Esophagus squamous epithelium (tissue), 5 donors: ENCODE measurements around the gene SERPING1. TPM values are rescaled to one million over a fixed set of nuclear protein-coding genes. Genes with fewer than 3 reads are reported as not detected.

ENCODE experiments used
- DNase-seq: peaks from one replicate; lab custom pipeline; 2025; lab: John Stamatoyannopoulos, UW
- H3K27ac ChIP-seq, 4 donors: fragments of 200-600 bp; sonication (generic); one replicate each; pipeline ENCODE4 v1.5.1; 2016 to 2019; ENCODE audit warnings: mild to moderate bottlenecking in 1 of 4
- H3K27me3 ChIP-seq, 4 donors: fragments of 200-600 bp; sonication (generic); 1 replicate in 3 of 4; 2 replicates in 1 of 4; pipeline versions ENCODE4 v1.5.1 to v1.6.0; 2017 to 2021; ENCODE audit warnings: antibody characterized with exemption in 1 of 4
- H3K36me3 ChIP-seq, 3 donors: fragments of 200-600 bp; sonication (generic); one replicate each; pipeline ENCODE4 v1.5.1; 2016 to 2019
- H3K4me1 ChIP-seq, 3 donors: fragments of 200-600 bp; sonication (generic); one replicate each; pipeline ENCODE4 v1.5.1; 2017 to 2019
- H3K4me3 ChIP-seq, 4 donors: fragments of 200-600 bp; sonication (generic); 1 replicate in 3 of 4; 2 replicates in 1 of 4; pipeline ENCODE4 v1.5.1; 2016 to 2019; ENCODE audit warnings: mild to moderate bottlenecking in 2 of 4, moderate library complexity in 1 of 4
- H3K9me3 ChIP-seq, 3 donors: fragments of 200-600 bp; sonication (generic); one replicate each; pipeline ENCODE4 v1.5.1; 2016 to 2019
- POLR2A ChIP-seq, 4 donors: fragments of 450-650 bp; IDR thresholded peaks; one replicate each; pipeline ENCODE4 v1.6.1; 2017; ENCODE audit warnings: antibody characterized with exemption in 4 of 4, mild to moderate bottlenecking in 4 of 4, moderate library complexity in 3 of 4
- WGBS, 2 donors: methylation state at CpG; one replicate each; pipeline ENCODE4 v1.1.5; 2018; 5-methylcytosine and 5-hydroxymethylcytosine counted together
- intact Hi-C: fragments of 100-400 bp; cut with DNase I; formaldehyde crosslinking; loops from one replicate; pipeline ENCODE4 v1.15.0; 2022
- total RNA-seq, 4 donors: library from RNA; depleted of rRNA; stranded (reverse); fragments of >200 nt; gene quantifications; one replicate each; pipeline ENCODE4 v1.1.0, GENCODE V29; 2016
- TF ChIP-seq, protein P1 (sequence below), 6 experiments: fragments of 450-650 bp in 4 of 6; fragments of 200-600 bp in 2 of 6; sonication (generic) in 2 of 6; IDR thresholded peaks; one replicate each; pipeline ENCODE4 v1.5.1; 2016 to 2019; ENCODE audit warnings: antibody characterized with exemption in 6 of 6, mild to moderate bottlenecking in 4 of 6, moderate library complexity in 4 of 6
- donor health status: DM: yes; HTN: yes; CAD: no.

SERPING1 gene
- total RNA-seq, 4 donors from 2014 or later = 9.6 to 376 (median 78.4) TPM

DNA sequence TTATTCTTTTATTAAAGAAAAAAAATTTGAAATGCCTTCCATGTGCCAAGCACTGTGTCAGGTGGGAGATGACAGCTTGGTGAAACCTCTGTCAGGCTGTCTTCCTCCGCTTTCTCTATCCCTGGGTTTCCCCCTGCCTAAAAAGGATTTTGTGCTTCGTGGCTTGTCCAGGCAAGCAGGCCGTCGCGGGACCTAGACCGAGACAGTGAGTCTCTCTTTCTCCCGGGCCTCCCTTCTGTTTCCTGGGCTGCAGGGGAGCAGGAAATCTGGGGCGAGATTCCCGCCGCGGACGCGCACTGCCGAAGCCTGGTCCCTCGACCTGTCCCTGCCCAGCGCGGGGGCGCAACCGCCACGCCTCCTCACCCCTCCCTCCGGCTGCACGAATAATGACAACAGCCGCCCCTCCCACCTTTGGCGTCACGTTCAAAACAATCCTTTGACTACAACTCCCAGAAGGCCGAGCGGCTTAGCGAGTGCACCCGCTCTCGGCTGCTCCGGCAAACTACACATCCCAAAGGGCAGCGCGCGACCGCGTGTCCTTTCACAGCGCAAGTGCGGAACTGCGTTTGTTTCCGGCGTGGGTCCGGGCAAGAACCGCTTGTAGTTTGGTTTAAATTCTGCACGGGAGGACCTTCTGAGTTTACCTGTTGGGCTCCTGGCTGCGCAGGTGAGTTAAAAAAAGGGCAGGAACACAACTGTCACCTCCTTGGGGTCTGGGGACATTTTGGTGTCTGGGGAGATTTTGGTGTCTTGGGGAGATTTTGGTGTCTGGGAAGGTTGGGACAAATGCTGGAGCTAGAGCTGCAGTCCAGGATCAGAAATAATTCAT, 59.9 kb downstream of the SERPING1 start, which contains the start of gene CLP1:
TSS of gene CLP1 (plus strand) at position 569 of the 829 bp plus-strand sequence. CDS start 1,715 bp downstream, outside the sequence.
- intact Hi-C loops = no loop called here
- DNase-seq = peak; percentile 97
- Histone ChIP-seq H3K27ac (peak within 1 kb of the TSS; percentile 84 to 96 (median 92)), H3K9me3 (no peaks in the 10 kb centered on the region), H3K27me3 (peaks cover 0 to 3% (median 0%) of the 10 kb centered on the region in 4 donors), H3K36me3 (peaks cover 9 to 37% (median 13%) of the 10 kb centered on the region in 3 donors), H3K4me3 (peak within 1 kb of the TSS; percentile 49 to 89 (median 68)), H3K4me1 (peaks cover 4 to 29% (median 13%) of the 10 kb centered on the region in 3 donors)
- TF ChIP-seq, protein P1, sequence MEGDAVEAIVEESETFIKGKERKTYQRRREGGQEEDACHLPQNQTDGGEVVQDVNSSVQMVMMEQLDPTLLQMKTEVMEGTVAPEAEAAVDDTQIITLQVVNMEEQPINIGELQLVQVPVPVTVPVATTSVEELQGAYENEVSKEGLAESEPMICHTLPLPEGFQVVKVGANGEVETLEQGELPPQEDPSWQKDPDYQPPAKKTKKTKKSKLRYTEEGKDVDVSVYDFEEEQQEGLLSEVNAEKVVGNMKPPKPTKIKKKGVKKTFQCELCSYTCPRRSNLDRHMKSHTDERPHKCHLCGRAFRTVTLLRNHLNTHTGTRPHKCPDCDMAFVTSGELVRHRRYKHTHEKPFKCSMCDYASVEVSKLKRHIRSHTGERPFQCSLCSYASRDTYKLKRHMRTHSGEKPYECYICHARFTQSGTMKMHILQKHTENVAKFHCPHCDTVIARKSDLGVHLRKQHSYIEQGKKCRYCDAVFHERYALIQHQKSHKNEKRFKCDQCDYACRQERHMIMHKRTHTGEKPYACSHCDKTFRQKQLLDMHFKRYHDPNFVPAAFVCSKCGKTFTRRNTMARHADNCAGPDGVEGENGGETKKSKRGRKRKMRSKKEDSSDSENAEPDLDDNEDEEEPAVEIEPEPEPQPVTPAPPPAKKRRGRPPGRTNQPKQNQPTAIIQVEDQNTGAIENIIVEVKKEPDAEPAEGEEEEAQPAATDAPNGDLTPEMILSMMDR (IDR thresholded peaks at IDR 0.05) = peak in 3 of 6 experiments; percentile 2 to 34 (median 8)
- TF ChIP-seq POLR2A (IDR thresholded peaks at IDR 0.05) = peak in 2 of 4 donors; percentile 35 to 81
- WGBS, 2 donors = 0 to 1% methylated on average over 19 to 28 of the region's 45 CpGs

GRCh38 chr11:57658023-57658361, 60.5 kb downstream of the SERPING1 start:
- Histone ChIP-seq H3K4me1 (peaks cover 4 to 32% (median 13%) of the 10 kb centered on the region in 3 donors), H3K9me3 (no peaks in the 10 kb centered on the region), H3K27ac (peak overlapping the region; percentile 64 to 96 (median 92)), H3K36me3 (peaks cover 9 to 43% (median 13%) of the 10 kb centered on the region in 3 donors), H3K4me3 (peak overlapping the region; percentile 49 to 89 (median 68)), H3K27me3 (peaks cover 0 to 3% (median 0%) of the 10 kb centered on the region in 4 donors)
- no peak for DNase-seq
- intact Hi-C loops = no loop called here
- 0 to 1% methylated on average over 8 of the region's 8 CpGs for WGBS, 2 donors
- no peak for TF ChIP-seq POLR2A (IDR thresholded peaks at IDR 0.05)
- TF ChIP-seq, protein P1 (IDR thresholded peaks at IDR 0.05) = no peak

- no peak for DNase-seq
- no peak overlapping the region for H3K27ac ChIP-seq
- H3K4me3 ChIP-seq = no peak overlapping the region
- no peaks in the 10 kb centered on the region for H3K9me3 ChIP-seq
- TF ChIP-seq, protein P1 (IDR thresholded peaks at IDR 0.05) = no peak
- TF ChIP-seq POLR2A (IDR thresholded peaks at IDR 0.05) = no peak
- H3K36me3 ChIP-seq = peaks cover 9 to 43% (median 13%) of the 10 kb centered on the region in 3 donors
- WGBS, 2 donors = 93 to 96% methylated on average over 8 to 10 of the region's 14 CpGs
- H3K27me3 ChIP-seq = no peaks in the 10 kb centered on the region
- peaks cover 4 to 35% (median 13%) of the 10 kb centered on the region in 3 donors for H3K4me1 ChIP-seq
- intact Hi-C loops = no loop called here
Observed at GRCh38 chr11:57659669-57660068, 62.2 kb downstream of the SERPING1 start.

DNA sequence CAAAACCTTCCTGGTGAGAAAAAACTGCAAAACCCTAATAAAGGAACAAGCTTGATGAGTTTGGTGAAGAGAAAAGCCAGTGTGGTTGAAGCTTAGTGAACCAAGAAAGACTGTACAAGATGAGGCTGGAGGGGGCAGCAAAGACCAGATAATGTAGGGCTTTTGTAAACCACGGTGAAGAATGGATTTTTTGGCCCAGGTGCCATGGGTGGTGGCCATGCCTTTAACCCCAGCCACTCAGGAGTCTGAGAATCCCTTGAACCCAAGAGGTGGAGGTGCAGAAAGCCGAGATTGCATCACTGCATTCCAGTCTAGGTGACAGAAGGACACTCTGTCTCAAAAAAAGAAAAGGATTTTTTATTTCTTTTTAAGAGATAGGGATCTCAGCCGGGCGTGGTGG, 65.4 kb downstream of the SERPING1 start:
- no peak for TF ChIP-seq POLR2A (IDR thresholded peaks at IDR 0.05)
- TF ChIP-seq, protein P1 (IDR thresholded peaks at IDR 0.05) = peak in 4 of 6 experiments; percentile 21 to 49 (median 24)
- intact Hi-C loops = no loop called here

GRCh38 chr11:57663975-57664374, 66.5 kb downstream of the SERPING1 start:
- H3K27me3 ChIP-seq = no peaks in the 10 kb centered on the region
- no peak overlapping the region for H3K4me3 ChIP-seq
- intact Hi-C loops = no loop called here
- no peak for TF ChIP-seq POLR2A (IDR thresholded peaks at IDR 0.05)
- TF ChIP-seq, protein P1 (IDR thresholded peaks at IDR 0.05) = no peak
- H3K9me3 ChIP-seq = no peaks in the 10 kb centered on the region
- DNase-seq = no peak
- peaks cover 9 to 40% (median 13%) of the 10 kb centered on the region in 3 donors for H3K36me3 ChIP-seq
- no peak overlapping the region for H3K27ac ChIP-seq
- WGBS, 2 donors = 68 to 91% methylated on average over 6 to 9 of the region's 9 CpGs
- H3K4me1 ChIP-seq = peaks cover 4 to 28% (median 8%) of the 10 kb centered on the region in 3 donors

More for the DNA sequence above, 65.4 kb downstream of the SERPING1 start:
- Histone ChIP-seq H3K4me3 (no peak overlapping the region), H3K4me1 (peaks cover 9 to 36% (median 15%) of the 10 kb centered on the region in 3 donors), H3K9me3 (no peaks in the 10 kb centered on the region), H3K27ac (peak overlapping the region in 1 of 4 donors; percentile 2), H3K27me3 (no peaks in the 10 kb centered on the region), H3K36me3 (peaks cover 9 to 43% (median 13%) of the 10 kb centered on the region in 3 donors)
- 49 to 57% methylated on average over 3 to 4 of the region's 4 CpGs for WGBS, 2 donors
- DNase-seq = no peak
